ENCODE results near the gene PSD2.

The PSD2 gene

DNA sequence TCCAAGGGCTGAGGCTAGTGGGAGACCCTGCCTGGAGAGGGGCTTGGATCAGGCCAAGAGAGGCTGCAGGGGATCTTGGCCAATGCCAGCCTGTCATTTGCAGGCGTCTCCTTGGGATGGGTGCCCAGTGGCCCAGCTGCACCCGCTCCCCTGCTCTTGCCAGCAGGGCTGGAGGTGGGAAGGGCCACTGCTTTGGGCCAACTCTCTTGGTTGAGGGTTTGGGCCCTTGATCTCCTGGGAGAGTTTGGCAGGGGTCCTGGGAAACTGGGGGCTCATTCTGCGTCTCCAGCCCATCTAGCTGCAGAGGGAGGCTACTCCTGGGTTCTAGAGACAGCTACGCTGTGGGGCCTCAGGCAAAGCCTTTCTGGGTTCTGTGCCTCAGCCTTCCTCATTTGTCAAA, 10.5 kb downstream of the PSD2 start:
- H3K23ac ChIP-seq (ENCODE audit: low read length in 2 of 2), result no peak overlapping the region
- no peak overlapping the region for H3K14ac ChIP-seq (ENCODE audit: low read length in 2 of 2)
- no peaks in the 10 kb centered on the region for H3K9me3 ChIP-seq (ENCODE audit: control insufficient read depth, low read length)
- H3K27me3 ChIP-seq (ENCODE audit: control insufficient read depth in 1 of 2, insufficient read depth in 1 of 2, low read length in 2 of 2), result peaks cover 81 to 97% of the 10 kb centered on the region in 2 experiments
- H3K36me3 ChIP-seq (ENCODE audit: control insufficient read depth in 1 of 2, insufficient read depth in 2 of 2, low read depth in 1 of 2, low read length in 2 of 2), result no peaks in the 10 kb centered on the region
- H3K27ac ChIP-seq (ENCODE audit: low read length, poor library complexity, severe bottlenecking), result no peak overlapping the region
- H3K4ac ChIP-seq (ENCODE audit: low read depth in 1 of 2, low read length in 2 of 2), result no peak overlapping the region
- no peak for DNase-seq
- no peak overlapping the region for H2BK5ac ChIP-seq (ENCODE audit: low read depth, low read length, poor library complexity, severe bottlenecking)
- no peak overlapping the region for H4K8ac ChIP-seq (ENCODE audit: low read length)
- H3K4me1 ChIP-seq (ENCODE audit: control insufficient read depth, insufficient read depth, low read depth, low read length), result no peaks in the 10 kb centered on the region
- no peak overlapping the region for H3K18ac ChIP-seq (ENCODE audit: low read depth in 1 of 2, low read length in 2 of 2)
- H2BK12ac ChIP-seq (ENCODE audit: low read length in 2 of 2), result no peak overlapping the region
- 70% methylated on average over 4 of the region's 4 CpGs for WGBS
- H3K4me2 ChIP-seq (ENCODE audit: low read length, poor library complexity, severe bottlenecking), result no peak overlapping the region
- H2AFZ ChIP-seq (ENCODE audit: low read depth, low read length), result no peak overlapping the region
- H3K79me1 ChIP-seq (replicated peaks; ENCODE audit: low read length, poor library complexity, severe bottlenecking), result no peaks in the 10 kb centered on the region
- no peak overlapping the region for H2BK15ac ChIP-seq (ENCODE audit: low read depth, poor library complexity, severe bottlenecking)
- H2BK120ac ChIP-seq (ENCODE audit: low read depth, low read length), result no peak overlapping the region
- H3K4me3 ChIP-seq (ENCODE audit: insufficient read depth in 1 of 2, low read depth in 1 of 2, low read length in 2 of 2), result no peak overlapping the region
- no peak overlapping the region for H3K9ac ChIP-seq (ENCODE audit: low read length)
- H4K91ac ChIP-seq (ENCODE audit: low read length), result peak overlapping the region; percentile 40
- no peak overlapping the region for H2AK5ac ChIP-seq (ENCODE audit: low read length, severe bottlenecking)

GRCh38 chr5:139806726-139807646, 11.4 kb downstream of the PSD2 start:
- no peaks in the 10 kb centered on the region for H3K36me3 ChIP-seq (ENCODE audit: control insufficient read depth in 1 of 2, insufficient read depth in 2 of 2, low read depth in 1 of 2, low read length in 2 of 2)
- no peak for DNase-seq
- H2AK5ac ChIP-seq (ENCODE audit: low read length, severe bottlenecking), result no peak overlapping the region
- no peak overlapping the region for H4K8ac ChIP-seq (ENCODE audit: low read length)
- 64% methylated on average over 7 of the region's 8 CpGs for WGBS
- H3K18ac ChIP-seq (ENCODE audit: low read depth in 1 of 2, low read length in 2 of 2), result no peak overlapping the region
- H3K9me3 ChIP-seq (ENCODE audit: control insufficient read depth, low read length), result no peaks in the 10 kb centered on the region
- H3K14ac ChIP-seq (ENCODE audit: low read length in 2 of 2), result no peak overlapping the region
- H3K4ac ChIP-seq (ENCODE audit: low read depth in 1 of 2, low read length in 2 of 2), result no peak overlapping the region
- H2BK12ac ChIP-seq (ENCODE audit: low read length in 2 of 2), result no peak overlapping the region
- H3K9ac ChIP-seq (ENCODE audit: low read length), result no peak overlapping the region
- H2BK15ac ChIP-seq (ENCODE audit: low read depth, poor library complexity, severe bottlenecking), result no peak overlapping the region
- no peak overlapping the region for H3K4me2 ChIP-seq (ENCODE audit: low read length, poor library complexity, severe bottlenecking)
- no peaks in the 10 kb centered on the region for H3K4me1 ChIP-seq (ENCODE audit: control insufficient read depth, insufficient read depth, low read depth, low read length)
- no peak overlapping the region for H2BK5ac ChIP-seq (ENCODE audit: low read depth, low read length, poor library complexity, severe bottlenecking)
- no peak overlapping the region for H2AFZ ChIP-seq (ENCODE audit: low read depth, low read length)
- no peak overlapping the region for H3K23ac ChIP-seq (ENCODE audit: low read length in 2 of 2)
- H3K4me3 ChIP-seq (ENCODE audit: insufficient read depth in 1 of 2, low read depth in 1 of 2, low read length in 2 of 2), result no peak overlapping the region
- no peak overlapping the region for H3K27ac ChIP-seq (ENCODE audit: low read length, poor library complexity, severe bottlenecking)
- no peaks in the 10 kb centered on the region for H3K79me1 ChIP-seq (replicated peaks; ENCODE audit: low read length, poor library complexity, severe bottlenecking)
- no peak overlapping the region for H2BK120ac ChIP-seq (ENCODE audit: low read depth, low read length)
- peaks cover 80 to 96% of the 10 kb centered on the region in 2 experiments for H3K27me3 ChIP-seq (ENCODE audit: control insufficient read depth in 1 of 2, insufficient read depth in 1 of 2, low read length in 2 of 2)
- no peak overlapping the region for H4K91ac ChIP-seq (ENCODE audit: low read length)

DNA sequence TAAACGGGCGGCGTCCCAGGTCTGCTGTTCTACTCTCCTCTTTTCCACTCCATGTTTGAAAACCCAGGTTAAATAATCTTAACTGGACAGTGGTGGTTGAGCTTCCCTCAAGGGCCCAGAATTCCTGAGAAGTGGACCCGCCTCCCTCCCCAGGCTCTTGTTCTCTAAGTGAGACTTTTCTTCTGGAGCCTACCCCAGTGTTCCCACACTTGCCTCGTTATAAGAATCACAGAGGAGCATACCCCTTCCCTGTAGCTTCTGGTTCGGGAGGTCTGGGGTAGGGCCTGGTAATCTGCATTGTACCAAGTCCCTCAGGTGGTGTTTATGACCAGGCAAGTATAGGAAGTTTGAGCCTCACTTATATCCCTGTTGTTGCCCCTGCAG, 12.0 kb downstream of the PSD2 start:
- H3K79me1 ChIP-seq (replicated peaks; ENCODE audit: low read length, poor library complexity, severe bottlenecking), result no peaks in the 10 kb centered on the region
- H2BK120ac ChIP-seq (ENCODE audit: low read depth, low read length), result no peak overlapping the region
- no peak overlapping the region for H3K4me2 ChIP-seq (ENCODE audit: low read length, poor library complexity, severe bottlenecking)
- no peak overlapping the region for H4K91ac ChIP-seq (ENCODE audit: low read length)
- no peak overlapping the region for H3K4ac ChIP-seq (ENCODE audit: low read depth in 1 of 2, low read length in 2 of 2)
- no peak overlapping the region for H2BK5ac ChIP-seq (ENCODE audit: low read depth, low read length, poor library complexity, severe bottlenecking)
- no peak overlapping the region for H2BK12ac ChIP-seq (ENCODE audit: low read length in 2 of 2)
- no peak overlapping the region for H4K8ac ChIP-seq (ENCODE audit: low read length)
- H3K4me1 ChIP-seq (ENCODE audit: control insufficient read depth, insufficient read depth, low read depth, low read length), result no peaks in the 10 kb centered on the region
- no peak for DNase-seq
- H3K4me3 ChIP-seq (ENCODE audit: insufficient read depth in 1 of 2, low read depth in 1 of 2, low read length in 2 of 2), result no peak overlapping the region
- H2BK15ac ChIP-seq (ENCODE audit: low read depth, poor library complexity, severe bottlenecking), result no peak overlapping the region
- no peak overlapping the region for H2AK5ac ChIP-seq (ENCODE audit: low read length, severe bottlenecking)
- no peak overlapping the region for H3K14ac ChIP-seq (ENCODE audit: low read length in 2 of 2)
- H3K36me3 ChIP-seq (ENCODE audit: control insufficient read depth in 1 of 2, insufficient read depth in 2 of 2, low read depth in 1 of 2, low read length in 2 of 2), result no peaks in the 10 kb centered on the region
- no peak overlapping the region for H3K23ac ChIP-seq (ENCODE audit: low read length in 2 of 2)
- H2AFZ ChIP-seq (ENCODE audit: low read depth, low read length), result no peak overlapping the region
- no peak overlapping the region for H3K27ac ChIP-seq (ENCODE audit: low read length, poor library complexity, severe bottlenecking)
- no peak overlapping the region for H3K18ac ChIP-seq (ENCODE audit: low read depth in 1 of 2, low read length in 2 of 2)
- no peak overlapping the region for H3K9ac ChIP-seq (ENCODE audit: low read length)
- peaks cover 80 to 95% of the 10 kb centered on the region in 2 experiments for H3K27me3 ChIP-seq (ENCODE audit: control insufficient read depth in 1 of 2, insufficient read depth in 1 of 2, low read length in 2 of 2)
- no peaks in the 10 kb centered on the region for H3K9me3 ChIP-seq (ENCODE audit: control insufficient read depth, low read length)
- WGBS, result 71% methylated on average over 5 of the region's 6 CpGs

DNA sequence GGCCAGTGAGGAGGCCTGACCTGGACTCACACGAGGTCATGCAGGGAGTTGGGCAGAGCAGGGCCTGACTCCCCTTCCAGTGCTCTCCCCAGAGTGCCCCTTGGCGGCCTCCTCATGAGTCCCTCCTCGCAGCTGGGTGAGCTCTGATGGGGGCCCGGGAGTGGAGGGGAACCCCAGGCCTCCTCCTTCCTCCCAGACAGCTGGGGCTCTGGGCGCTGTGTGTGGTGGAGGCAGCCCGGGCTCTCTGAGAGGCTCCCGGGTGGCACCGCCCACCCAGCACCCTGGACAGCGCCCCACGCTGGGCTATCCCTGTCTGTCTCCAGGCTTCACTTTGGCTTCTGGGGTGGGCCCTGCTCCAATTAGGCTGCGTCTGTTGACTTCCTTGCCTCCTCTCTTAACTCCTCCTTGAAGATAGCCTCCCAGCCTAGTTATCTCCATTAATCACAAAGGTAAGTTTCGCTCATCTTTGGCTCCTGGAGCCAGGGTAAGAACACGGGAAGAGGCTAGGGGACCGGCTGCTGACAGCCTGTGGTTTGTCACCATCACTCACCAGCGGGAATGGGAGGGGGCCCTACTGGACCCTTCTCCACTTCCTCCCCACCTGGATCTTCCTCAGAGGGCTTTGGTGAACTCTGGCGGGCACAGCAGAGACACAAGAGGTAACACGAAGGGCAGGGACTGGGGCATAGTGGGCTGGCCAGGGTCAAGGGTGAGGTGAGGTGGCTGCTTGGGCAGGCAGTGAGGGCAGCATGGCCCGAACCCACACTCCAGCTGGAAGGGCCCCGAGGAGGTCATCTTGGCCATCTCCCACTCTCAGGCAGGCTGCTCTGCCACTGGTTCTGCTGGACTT, 13.1 kb downstream of the PSD2 start:
- H3K4me3 ChIP-seq (ENCODE audit: insufficient read depth in 1 of 2, low read depth in 1 of 2, low read length in 2 of 2), result no peak overlapping the region
- DNase-seq, result peak; percentile 43
- no peak overlapping the region for H2AK5ac ChIP-seq (ENCODE audit: low read length, severe bottlenecking)
- H3K4me1 ChIP-seq (ENCODE audit: control insufficient read depth, insufficient read depth, low read depth, low read length), result no peaks in the 10 kb centered on the region
- no peak overlapping the region for H2BK5ac ChIP-seq (ENCODE audit: low read depth, low read length, poor library complexity, severe bottlenecking)
- H3K27me3 ChIP-seq (ENCODE audit: control insufficient read depth in 1 of 2, insufficient read depth in 1 of 2, low read length in 2 of 2), result peaks cover 75 to 94% of the 10 kb centered on the region in 2 experiments
- no peak overlapping the region for H3K23ac ChIP-seq (ENCODE audit: low read length in 2 of 2)
- H3K4ac ChIP-seq (ENCODE audit: low read depth in 1 of 2, low read length in 2 of 2), result no peak overlapping the region
- no peak overlapping the region for H2BK12ac ChIP-seq (ENCODE audit: low read length in 2 of 2)
- no peak overlapping the region for H2BK15ac ChIP-seq (ENCODE audit: low read depth, poor library complexity, severe bottlenecking)
- H3K79me1 ChIP-seq (replicated peaks; ENCODE audit: low read length, poor library complexity, severe bottlenecking), result no peaks in the 10 kb centered on the region
- no peak overlapping the region for H2BK120ac ChIP-seq (ENCODE audit: low read depth, low read length)
- no peaks in the 10 kb centered on the region for H3K36me3 ChIP-seq (ENCODE audit: control insufficient read depth in 1 of 2, insufficient read depth in 2 of 2, low read depth in 1 of 2, low read length in 2 of 2)
- H4K91ac ChIP-seq (ENCODE audit: low read length), result no peak overlapping the region
- H3K9ac ChIP-seq (ENCODE audit: low read length), result no peak overlapping the region
- H2AFZ ChIP-seq (ENCODE audit: low read depth, low read length), result no peak overlapping the region
- no peaks in the 10 kb centered on the region for H3K9me3 ChIP-seq (ENCODE audit: control insufficient read depth, low read length)
- no peak overlapping the region for H3K4me2 ChIP-seq (ENCODE audit: low read length, poor library complexity, severe bottlenecking)
- H3K27ac ChIP-seq (ENCODE audit: low read length, poor library complexity, severe bottlenecking), result no peak overlapping the region
- H3K14ac ChIP-seq (ENCODE audit: low read length in 2 of 2), result no peak overlapping the region
- H4K8ac ChIP-seq (ENCODE audit: low read length), result no peak overlapping the region
- WGBS, result 33% methylated on average over 16 of the region's 19 CpGs
- no peak overlapping the region for H3K18ac ChIP-seq (ENCODE audit: low read depth in 1 of 2, low read length in 2 of 2)
